DMS 273 (cell line): Measurements from ENCODE around the gene SERTAD1.

Experiments used
- DNase-seq: peaks from one replicate; lab custom pipeline; 2025; ENCODE audit not compliant: unreplicated experiment; lab: John Stamatoyannopoulos, UW

SERTAD1 gene

DNA sequence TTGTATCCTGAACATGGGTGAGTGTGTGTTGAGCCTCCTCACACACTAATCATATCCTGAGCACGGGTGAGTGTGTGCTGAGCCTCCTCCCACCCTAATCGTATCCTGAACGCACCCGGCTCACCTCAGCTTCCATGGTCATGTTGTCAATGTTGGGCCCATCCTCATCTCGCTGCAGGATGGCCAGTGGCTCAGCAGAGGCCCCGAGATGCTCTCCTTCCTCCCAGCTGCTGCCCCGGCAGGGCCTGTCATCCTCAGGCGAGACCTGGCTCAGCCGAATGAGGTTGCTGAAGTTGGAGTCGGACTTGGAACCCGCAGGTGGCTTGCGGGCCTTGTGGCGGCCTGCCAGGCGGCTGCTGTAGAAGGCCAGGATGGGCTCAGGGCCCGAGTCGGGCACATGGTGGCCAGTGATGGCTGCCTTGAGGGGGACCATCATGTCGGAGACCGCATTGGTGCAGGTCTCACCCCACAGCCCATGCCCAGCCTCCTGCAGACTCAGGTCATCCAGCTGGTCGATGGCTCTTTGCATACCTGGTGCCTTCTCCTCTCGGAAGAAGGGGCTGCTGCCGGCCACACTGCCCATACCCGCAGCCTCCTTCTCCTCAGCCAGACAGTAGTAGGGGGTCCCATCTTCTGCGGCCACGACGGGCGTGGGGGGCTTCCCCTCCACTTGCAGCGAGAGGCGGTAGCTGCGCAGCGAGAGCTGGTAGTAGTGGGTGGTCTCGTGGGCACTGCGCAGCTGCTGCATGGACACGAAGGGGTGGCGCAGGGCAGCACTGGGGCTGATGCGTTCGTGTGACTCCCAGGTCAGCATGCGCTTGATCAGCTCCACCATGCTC lies 45.4 kb downstream of the SERTAD1 start:
- DNase-seq = no peak

- no peak for DNase-seq
Measured at GRCh38 chr19:40379446-40380198, 46.2 kb downstream of the SERTAD1 start.

DNA sequence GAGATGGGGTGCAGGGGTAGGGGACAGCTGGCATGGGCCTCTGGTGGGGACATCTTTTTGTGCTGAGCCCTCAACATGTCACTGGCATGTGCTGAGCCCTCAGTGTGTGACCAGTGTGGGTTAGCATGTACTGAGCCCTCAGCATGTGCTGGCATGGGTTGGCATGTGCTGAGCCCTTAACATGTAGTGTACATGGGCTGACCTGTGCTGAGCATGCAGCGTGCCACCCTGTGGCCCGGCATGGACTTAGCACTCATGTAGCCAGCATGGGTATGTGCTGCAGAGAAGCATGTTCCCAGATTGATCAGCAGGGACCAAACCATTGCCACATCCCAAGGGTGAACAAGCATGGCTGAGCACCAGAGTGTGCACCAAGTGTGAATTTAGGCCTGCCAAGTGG lies 47.3 kb downstream of the SERTAD1 start:
- DNase-seq = no peak

- DNase-seq = no peak
Measured at GRCh38 chr19:40377876-40378385, 47.9 kb downstream of the SERTAD1 start.

DNA sequence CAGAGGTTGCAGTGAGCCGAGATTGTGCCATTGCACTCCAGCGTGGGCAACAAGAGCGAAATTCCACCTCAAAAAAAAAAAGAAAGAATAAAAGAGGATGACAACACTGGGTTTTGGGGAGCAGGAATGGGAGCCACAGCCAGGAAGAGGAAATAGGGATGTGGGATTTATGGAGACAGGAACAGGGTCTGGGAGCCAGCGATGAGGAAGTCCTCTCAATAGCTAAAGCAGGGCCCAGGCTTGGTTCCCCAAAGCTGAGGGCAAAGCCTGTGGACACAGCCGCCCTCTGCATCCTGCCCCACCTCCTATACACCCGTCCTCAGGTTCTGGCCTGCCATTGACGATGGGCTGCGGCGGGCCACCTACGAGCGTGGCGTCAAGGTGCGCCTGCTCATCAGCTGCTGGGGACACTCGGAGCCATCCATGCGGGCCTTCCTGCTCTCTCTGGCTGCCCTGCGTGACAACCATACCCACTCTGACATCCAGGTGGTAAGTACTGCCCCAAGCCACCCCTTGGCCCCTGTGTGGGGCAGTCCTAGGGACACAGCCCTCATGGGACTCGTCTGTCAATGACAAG lies 49.4 kb downstream of the SERTAD1 start:
- no peak for DNase-seq

DNA sequence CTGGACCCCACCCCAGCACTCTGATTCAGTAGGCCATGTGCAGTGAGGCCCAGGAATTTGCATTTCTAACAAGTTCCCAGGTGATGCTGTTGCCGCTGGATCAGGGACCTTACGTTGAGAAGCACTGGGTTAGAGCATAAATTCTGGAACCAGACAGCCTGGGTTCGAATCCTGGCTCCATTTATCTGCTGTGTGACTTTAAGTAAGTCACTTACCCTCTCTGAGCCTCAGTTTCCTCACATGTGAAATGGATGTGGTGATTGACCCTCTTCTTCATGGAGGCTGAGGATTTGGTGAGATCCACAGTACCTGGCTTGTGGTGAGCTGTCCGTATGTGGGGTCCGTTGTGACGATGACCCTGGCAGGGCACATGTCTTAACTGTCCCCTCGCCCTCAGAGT lies 51.7 kb downstream of the SERTAD1 start:
- no peak for DNase-seq

DNA sequence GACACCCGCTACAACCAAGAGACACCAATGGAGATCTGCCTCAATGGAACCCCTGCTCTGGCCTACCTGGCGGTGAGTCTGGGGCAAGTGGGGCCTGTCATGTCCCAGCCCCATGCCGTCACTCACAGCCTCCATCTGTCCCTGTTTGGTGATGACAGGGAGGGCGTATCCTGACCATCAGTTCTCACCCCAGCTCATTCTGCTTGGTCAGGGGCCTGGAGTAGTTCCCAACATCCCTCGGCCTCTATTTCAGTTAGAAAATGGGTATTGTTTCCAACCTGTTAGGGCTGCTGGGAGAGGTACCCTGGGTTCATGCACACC lies 54.0 kb downstream of the SERTAD1 start:
- DNase-seq = no peak
